Fibroblast of gingiva (primary cell): ENCODE results near the gene QRICH1.
A peak's percentile ranks its signal among the peaks of the same experiment; 100 is the strongest.

Experiments used
- DNase-seq: peaks from one replicate; pipeline ENCODE4 v3.0.0-alpha.2; 2011; ENCODE audit warnings: low read depth

Gene QRICH1

DNA sequence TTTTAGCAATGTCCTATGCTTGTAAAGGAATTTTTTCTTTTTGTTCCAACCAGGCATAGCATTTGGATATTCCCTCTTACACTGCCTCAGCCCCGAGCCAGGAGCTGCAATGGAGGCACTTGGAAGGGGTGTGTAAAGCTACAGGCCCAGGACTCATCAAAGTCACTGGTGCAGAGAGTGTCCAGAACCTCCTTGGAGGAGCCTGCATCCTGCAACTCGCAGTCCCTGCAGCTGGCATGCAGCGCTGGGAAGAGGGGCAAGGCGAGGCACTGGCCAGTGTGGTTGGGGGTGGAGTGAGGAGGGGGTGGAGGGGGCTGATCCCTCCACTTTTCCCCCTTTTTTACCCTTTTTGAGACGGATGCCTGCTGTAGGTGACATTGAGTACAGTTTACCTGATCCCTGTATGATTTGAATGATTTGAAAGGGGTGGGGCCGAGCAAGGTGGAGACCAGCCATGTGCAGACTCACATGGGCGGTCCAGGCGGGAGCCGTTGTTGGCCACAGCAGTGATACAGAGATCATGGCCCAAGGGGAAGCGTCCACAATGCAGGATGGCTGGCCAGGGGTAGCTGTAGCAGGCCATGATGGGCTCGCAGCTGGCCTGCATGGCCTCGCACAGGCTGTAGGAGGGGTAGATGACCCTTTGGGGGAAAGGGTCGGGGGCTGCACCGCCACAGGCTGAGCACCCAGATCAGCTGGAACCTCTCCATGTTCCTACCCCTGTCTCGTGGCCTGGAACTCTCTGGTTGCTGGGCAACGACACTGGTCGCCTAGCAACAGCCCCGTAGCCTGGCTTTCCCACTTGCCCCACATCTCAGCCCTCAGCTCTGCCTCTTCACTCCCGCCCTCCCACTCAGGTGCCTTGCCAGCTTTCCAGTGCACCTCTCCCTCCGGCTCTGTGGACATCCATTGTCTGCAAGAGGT is 95.9 kb downstream of the QRICH1 start:
- DNase-seq = no peak

DNA sequence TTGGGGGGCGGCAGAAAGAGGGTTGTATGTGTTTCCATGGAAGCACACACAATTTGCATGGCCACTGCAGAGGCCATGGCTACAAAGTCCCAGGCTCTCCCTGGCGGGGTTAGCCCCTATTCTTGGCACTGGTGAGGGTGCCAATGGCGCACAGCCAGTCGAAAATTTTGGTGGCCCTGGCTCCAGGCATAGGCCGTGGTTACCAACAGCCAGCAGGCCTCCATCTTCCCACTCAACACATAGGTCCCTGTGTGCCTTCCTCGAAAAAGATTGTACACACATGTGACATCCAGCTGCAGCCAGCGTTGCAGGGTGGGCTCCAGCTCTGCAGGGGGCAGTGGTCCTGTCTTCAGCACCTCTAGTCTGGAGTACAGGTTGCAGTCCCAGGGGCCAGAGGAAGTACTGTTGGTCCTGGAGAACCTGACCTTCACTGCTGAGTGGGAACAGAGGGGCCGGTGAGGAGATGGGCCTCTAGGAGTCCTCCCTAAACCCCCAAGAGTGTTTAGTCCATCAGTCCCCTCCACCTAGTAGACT is 96.7 kb downstream of the QRICH1 start:
- no peak for DNase-seq

DNA sequence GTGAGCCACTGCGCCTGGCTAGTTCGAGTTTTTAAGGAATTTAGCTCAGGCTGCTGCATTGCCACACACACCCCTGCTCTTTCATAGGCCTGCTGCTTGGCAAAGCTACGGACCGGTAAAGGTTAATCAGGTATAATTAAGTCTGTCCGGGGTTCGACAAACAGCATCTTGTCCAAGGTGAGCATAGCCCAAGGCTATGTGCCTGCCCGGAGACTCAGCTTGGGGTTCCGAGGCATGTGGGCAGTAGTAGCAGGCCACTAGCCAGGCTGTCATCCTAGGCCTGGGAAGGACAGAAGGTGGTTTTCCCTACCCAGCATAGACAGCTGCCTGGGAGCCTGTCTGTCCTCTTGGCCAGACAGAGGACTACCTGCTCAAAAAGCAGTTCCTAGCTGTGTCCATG is 97.2 kb downstream of the QRICH1 start:
- DNase-seq = no peak

DNA sequence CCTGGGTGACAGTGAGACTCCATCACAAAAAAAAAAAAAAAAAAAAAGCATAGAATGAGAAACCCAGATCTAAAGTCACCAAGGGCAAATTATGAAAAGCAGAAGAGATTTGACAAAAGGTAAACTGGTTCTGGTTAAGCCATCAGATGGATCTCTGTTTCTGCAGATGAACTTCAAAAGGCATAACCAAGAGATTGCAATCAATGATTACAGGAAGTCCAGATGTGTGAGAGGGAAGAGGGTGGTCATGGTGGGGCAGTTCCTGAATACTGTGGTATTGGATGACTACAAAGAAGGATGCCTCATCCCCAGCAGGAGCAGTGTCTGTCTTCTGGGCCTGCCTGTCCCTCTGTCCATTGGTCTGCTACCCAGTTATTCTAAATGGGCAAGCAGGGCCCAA is 100.0 kb downstream of the QRICH1 start:
- no peak for DNase-seq

DNA sequence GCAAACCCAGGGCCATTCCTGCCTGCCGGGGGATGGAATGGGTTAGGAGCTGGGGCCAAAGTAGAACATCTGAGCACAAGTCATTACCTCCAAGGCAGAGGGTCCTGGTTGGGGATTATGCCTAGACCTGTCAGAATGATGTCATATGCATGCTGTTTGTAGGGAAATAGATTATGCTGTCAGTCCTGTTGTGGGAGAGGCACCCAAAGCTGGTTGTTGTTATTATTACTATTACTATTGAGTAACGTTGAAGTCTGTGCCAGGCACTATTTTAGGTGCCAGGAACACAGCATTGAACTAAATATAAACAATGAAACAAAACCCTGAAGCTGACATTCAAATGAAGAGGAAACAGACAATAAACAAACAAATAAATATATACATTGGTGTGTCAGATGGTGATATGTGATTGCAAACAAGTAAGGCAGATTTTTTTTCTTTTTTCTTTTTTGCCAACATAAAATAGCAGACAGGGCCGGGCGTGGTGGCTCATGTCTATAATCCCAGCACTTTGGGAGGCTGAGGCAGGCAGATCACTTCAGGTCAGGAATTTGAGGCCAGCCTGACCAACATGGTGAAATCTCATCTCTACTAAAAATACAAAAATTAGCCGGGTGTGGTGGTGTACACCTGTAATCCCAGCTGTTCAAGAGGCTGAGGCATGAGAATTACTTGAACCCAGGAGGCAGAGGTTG is 101.9 kb downstream of the QRICH1 start:
- DNase-seq = peak; percentile 32

DNA sequence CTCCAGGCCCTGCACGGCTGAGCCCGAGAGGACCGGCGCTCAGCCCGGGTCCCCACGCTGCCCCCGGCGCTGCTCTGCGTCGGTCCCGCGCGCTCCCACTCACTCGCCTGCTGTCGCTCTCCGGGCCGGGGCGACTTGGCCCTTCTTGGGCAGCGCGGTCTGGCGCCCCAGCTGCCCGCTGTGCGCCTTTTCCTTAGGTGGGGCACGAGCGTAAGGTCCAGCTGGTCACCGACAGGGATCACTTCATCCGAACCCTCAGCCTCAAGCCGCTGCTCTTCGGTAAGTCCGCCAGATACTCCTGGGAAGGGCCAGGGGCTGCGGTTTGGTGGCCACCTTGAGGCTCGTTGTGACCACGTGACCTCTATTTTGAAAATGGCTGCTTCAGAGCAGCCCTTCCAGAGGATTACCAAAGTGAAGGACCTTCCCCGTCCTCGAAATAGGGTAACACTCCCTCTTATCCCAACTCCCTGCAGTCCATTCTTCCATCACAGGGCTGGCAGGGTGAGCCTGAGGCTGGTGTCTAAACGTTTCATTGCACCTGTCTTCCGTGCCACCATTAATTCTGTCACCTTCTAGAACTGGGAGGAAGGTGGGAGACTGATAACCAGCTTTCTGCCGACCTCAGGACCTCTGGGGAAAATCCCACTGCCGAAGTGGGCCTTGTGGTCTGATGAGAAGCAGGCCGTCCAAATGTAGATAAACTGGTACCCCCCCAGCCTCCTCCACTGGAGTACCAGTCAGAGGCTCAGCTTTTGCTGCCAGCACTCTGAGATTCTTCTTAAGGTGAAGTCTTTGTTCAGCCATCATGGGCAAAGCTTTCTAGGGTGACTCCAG is 103.0 kb downstream of the QRICH1 start:
- DNase-seq = no peak

DNA sequence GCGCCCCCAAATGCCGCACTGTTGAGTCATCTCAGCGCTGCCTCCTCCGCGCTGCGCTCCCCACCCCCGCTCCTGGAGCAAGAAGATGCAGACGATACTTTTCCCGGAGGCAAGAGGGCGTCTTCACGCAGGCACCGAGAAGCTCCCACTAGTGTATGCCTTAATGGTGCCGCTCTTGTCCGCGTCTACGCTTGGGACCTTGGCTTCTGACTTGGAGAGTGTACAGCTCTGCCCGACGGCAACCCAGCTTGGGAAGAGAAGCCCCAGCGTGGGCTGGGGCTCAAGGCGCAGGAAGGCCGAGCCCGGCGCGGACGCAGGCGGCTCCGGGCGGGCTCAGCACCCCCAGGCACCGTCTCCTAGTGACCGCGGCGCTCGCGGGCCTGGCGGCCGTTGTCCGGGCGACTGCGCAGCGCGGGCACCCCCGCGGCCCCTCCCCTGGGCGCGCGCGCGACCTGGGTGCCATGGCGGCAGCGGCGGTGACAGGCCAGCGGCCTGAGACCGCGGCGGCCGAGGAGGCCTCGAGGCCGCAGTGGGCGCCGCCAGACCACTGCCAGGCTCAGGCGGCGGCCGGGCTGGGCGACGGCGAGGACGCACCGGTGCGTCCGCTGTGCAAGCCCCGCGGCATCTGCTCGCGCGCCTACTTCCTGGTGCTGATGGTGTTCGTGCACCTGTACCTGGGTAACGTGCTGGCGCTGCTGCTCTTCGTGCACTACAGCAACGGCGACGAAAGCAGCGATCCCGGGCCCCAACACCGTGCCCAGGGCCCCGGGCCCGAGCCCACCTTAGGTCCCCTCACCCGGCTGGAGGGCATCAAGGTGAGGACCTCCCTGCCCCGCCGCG is 103.9 kb downstream of the QRICH1 start, which contains the start of gene P4HTM:
Gene P4HTM (plus strand): TSS at position 446 of the 840 bp plus-strand sequence. CDS start 16 bp downstream, at position 462.
- DNase-seq = peak; percentile 91

DNA sequence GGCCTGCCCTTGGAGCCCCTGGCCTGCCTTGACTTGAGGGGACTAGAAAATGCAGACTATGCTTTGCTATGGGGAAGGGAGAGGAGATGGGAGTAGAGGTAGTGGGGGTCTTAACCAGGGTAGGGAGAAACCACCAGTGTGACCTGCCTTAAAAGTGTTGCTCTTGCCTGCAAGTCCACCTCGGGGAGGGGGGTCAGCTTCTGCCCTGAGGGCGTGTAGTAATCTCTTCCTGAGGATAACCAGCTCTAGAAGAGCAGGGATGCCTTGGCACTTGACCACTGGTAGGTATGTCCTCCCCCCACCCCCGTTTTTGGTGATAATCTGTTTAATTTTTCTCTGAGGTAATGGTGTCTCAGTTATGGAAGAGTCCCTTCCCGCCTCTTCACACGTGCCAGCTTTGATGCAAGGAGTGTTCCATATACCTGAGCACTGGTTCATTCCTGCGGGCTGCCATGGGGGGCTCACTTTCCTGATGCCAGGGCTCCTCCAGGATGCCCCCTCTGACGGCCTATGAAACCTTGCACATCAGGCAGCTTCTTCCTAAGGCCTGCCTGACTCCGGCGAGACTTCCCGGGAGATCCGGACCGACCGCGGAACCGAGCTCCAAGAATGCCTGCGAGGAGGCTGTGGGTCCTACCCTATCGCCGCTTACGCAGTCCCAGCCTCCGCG is 104.6 kb downstream of the QRICH1 start:
- DNase-seq = no peak

DNA sequence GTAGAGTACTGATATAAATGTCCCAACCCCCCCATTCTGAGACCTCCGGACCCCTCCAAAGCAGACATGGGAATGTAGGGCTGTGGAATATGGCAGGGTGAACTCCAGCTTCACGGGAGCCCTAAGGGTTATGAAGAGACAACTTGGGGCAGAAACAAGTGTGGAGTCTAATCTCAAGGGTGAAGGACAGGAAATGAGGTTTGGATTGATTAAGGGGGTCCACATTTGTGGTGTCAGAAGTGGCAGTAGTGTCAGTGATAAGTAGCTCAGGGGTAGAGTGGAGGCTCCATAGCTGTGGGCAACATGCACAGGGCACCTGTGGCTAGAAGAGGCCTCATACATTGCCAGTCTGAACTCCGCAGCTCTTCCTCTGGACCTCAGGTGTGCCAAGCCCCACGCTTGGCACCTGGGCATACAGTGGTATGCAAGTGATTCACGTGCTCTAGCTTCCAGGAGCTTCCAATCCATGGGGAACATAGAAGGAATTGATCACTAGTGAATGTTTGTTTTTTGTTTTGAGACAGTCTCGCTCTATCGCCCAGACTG is 108.0 kb downstream of the QRICH1 start:
- no peak for DNase-seq

DNA sequence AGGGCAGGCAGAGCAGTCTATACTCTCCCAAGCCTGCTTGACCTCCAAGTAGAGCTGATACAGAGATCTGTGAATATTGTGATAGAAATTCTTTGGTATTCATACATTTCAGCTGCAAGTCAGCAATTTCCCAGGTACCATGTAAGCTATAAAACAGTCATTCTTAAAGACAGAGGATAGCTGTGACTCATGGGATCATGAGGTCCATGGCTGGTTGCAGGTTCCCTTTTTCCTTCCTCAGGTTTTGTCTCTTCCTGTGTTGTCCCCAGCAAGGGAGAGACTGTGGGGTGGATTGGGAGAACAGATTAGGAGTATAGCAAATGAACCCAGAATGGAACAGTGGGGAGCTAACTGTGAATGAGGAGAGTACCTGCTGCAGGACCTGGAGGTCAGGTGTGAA is 109.2 kb downstream of the QRICH1 start:
- DNase-seq = no peak

DNA sequence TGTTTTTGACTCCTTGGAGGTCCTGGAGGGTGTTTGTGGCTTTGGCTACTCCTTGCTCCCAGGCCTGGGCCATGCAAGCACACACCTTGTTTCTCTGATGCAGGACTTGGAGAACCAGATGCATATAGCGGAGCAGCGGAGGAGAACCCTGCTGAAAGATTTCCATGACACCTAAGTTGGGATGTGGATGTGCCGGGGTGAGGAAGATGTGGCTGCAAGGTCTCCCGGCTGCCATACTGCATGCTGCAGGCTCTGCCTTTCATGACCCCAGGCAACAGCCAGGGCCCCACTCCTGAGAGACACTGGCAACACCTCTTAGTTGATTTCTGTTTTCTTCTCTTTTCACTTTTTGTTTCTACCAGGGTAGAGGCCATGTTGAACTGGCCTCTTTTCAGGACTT is 110.8 kb downstream of the QRICH1 start:
- DNase-seq = no peak

DNA sequence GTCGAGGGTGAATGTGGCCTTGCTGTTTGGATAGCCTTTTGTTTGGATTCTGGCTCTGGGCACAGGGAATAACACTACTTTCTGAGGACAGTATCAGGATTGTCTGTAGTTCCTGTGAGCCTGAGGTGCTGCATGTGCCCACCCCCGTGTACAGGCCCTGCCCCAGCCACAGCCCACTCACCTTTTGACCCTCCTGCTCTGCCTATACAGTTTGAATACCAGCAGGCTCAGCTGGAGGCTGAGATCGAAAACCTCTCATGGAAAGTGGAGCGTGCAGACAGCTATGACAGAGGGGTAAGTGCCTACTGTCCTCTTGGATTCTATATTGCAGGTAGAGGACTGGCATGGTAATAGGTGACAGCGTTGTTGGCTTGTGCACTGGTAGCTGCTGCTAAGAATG is 111.2 kb downstream of the QRICH1 start:
- no peak for DNase-seq

DNA sequence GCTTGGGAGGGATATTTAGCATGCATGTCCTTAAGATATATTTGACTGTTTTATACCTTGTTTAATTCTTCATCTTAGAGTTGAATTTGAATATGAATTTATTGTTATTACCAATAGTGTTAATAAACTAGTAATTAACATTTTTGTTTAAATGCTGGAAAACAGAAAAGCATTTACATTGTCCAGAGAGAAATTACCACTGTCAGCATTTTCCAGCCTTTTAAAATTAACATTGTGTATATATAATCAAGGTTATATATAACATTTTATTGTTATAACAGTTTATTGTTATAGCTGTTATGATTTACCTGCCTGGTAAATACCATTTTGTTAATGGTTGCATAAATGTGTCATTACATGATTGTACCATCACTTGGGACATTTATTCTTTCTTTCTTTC is 111.9 kb downstream of the QRICH1 start:
- DNase-seq = no peak

DNA sequence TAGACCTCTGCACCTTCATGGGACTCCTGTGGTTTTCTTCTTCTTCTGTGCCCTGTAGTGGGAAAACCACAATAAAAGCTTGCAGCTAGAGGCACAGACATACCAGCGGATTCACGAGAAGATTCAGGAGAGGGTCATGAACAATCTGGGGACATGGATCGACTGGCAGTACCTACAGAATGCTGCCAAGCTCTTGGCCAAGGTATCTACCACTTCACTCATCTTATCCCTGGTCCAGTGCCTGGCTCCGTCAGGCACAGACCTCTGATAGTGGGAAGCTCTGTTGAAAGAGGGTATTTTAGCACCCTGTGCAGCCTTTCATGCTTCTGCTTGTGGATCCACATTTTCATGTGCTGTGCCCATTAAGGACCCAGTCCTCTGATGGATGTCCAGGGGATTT is 113.6 kb downstream of the QRICH1 start:
- DNase-seq = no peak
